H1 (cell line): Measurements from ENCODE around the gene CDKN2A. TPM values are rescaled to one million over a fixed set of nuclear protein-coding genes. Genes with fewer than 3 reads are reported as not detected.
A peak's percentile ranks its signal among the peaks of the same experiment; 100 is the strongest.

ENCODE experiments used
- CTCF ChIA-PET: fragments of 300-600 bp; sonication (Branson Sonifier 250); formaldehyde crosslinking; loops from one replicate; lab custom pipeline; 2021; ENCODE audit not compliant: partially characterized antibody; lab: Charles Lee
- POLR2A ChIA-PET: fragments of 300-600 bp; sonication (Branson Sonifier 250); formaldehyde crosslinking; loops from one replicate; lab custom pipeline; 2021; ENCODE audit warnings: inconsistent platforms; ENCODE audit not compliant: partially characterized antibody; lab: Charles Lee
- DNase-seq, 2 experiments: peaks; one replicate each; pipeline versions ENCODE4 v3.0.0 to v3.0.0-alpha.2; 2010 to 2022; ENCODE audit warnings: low spot score in 2 of 2, low read depth in 1 of 2, mixed read lengths in 1 of 2
- FAIRE-seq: peaks from 2 replicates; lab custom pipeline; 2011; peaks lifted over from hg19 to GRCh38; lab: Jason Lieb, UNC
- H2AFZ ChIP-seq: 2 replicates; pipeline ENCODE4 v1.8.1; 2012; ENCODE audit warnings: low read length, inconsistent platforms
- H2AK5ac ChIP-seq: 2 replicates; pipeline ENCODE4 v1.6.1; 2013; ENCODE audit warnings: low read depth, low read length
- H2BK120ac ChIP-seq: replicated peaks from 2 replicates; pipeline ENCODE3; 2013; ENCODE audit warnings: low read depth, low read length, inconsistent platforms
- H2BK12ac ChIP-seq: 2 replicates; pipeline ENCODE4 v1.6.1; 2013; ENCODE audit warnings: low read depth, low read length
- H2BK15ac ChIP-seq: 2 replicates; pipeline ENCODE4 v1.6.1; 2013; ENCODE audit warnings: low read length
- H2BK20ac ChIP-seq: 2 replicates; pipeline ENCODE4 v1.6.1; 2013; ENCODE audit warnings: low read length
- H2BK5ac ChIP-seq: 2 replicates; pipeline ENCODE4 v1.6.1; 2013; ENCODE audit warnings: low read depth, low read length
- H3K14ac ChIP-seq: 2 replicates; pipeline ENCODE4 v1.6.1; 2013; ENCODE audit warnings: inconsistent platforms; ENCODE audit not compliant: insufficient read length
- H3K18ac ChIP-seq: 2 replicates; pipeline ENCODE4 v1.6.1; 2013; ENCODE audit warnings: low read length; ENCODE audit errors: extremely low read depth
- H3K23ac ChIP-seq: 2 replicates; pipeline ENCODE4 v1.6.1; 2013; ENCODE audit warnings: inconsistent platforms; ENCODE audit not compliant: insufficient read length
- H3K23me2 ChIP-seq: 2 replicates; pipeline ENCODE4 v1.6.1; 2013; ENCODE audit warnings: low read depth, low read length
- H3K27ac ChIP-seq: 2 replicates; pipeline ENCODE4 v1.6.1; 2011; ENCODE audit warnings: low read depth, low read length, inconsistent platforms
- H3K27me3 ChIP-seq, 4 experiments: replicated peaks in 1 of 4; 1 replicate in 1 of 4; 2 replicates in 3 of 4; pipeline versions ENCODE4 v1.6.1 to v1.8.1; 2011 to 2013; ENCODE audit warnings: low read length in 3 of 4, mild to moderate bottlenecking in 3 of 4, inconsistent platforms in 2 of 4, mixed read lengths in 2 of 4, moderate library complexity in 1 of 4; ENCODE audit not compliant: control insufficient read depth in 3 of 4, insufficient read depth in 3 of 4; ENCODE audit errors: extremely low read depth in 1 of 4
- H3K36me3 ChIP-seq, 4 experiments: 2 replicates each; pipeline versions ENCODE4 v1.6.1 to v1.8.1; 2011 to 2013; ENCODE audit warnings: mild to moderate bottlenecking in 4 of 4, low read length in 3 of 4, moderate library complexity in 2 of 4, control low read depth in 1 of 4, inconsistent platforms in 1 of 4; ENCODE audit not compliant: insufficient read depth in 4 of 4, control insufficient read depth in 2 of 4
- H3K4ac ChIP-seq: replicated peaks from 2 replicates; pipeline ENCODE3; 2013; ENCODE audit warnings: low read length, low read depth, mixed read lengths, inconsistent platforms; ENCODE audit not compliant: insufficient read length
- H3K4me1 ChIP-seq, 4 experiments: replicated peaks in 1 of 4; 1 replicate in 1 of 4; 2 replicates in 3 of 4; pipeline versions ENCODE4 v1.6.1 to v1.8.1; 2011 to 2013; ENCODE audit warnings: low read length in 3 of 4, inconsistent platforms in 2 of 4, mixed read lengths in 1 of 4; ENCODE audit not compliant: insufficient read depth in 4 of 4, control insufficient read depth in 3 of 4
- H3K4me2 ChIP-seq, 2 experiments: 2 replicates each; pipeline versions ENCODE4 v1.6.1 to v1.8.1; 2011 to 2013; ENCODE audit warnings: low read depth in 2 of 2, low read length in 2 of 2, control low read depth in 1 of 2, inconsistent platforms in 1 of 2, mild to moderate bottlenecking in 1 of 2; ENCODE audit not compliant: insufficient read depth in 1 of 2
- H3K4me3 ChIP-seq, 4 experiments: fragments of 200-600, 300-600 bp in 1 of 4; sonication (generic), shearing (Covaris generic), sonication (Bioruptor Twin) in 1 of 4; 2 replicates each; pipeline versions ENCODE4 v1.5.1 to v1.8.1; 2011 to 2016; ENCODE audit warnings: low read length in 4 of 4, low read depth in 3 of 4, control low read depth in 2 of 4, inconsistent platforms in 2 of 4, mild to moderate bottlenecking in 2 of 4, mixed read lengths in 1 of 4, moderate library complexity in 1 of 4; ENCODE audit not compliant: insufficient read depth in 2 of 4; ENCODE audit errors: extremely low read depth in 1 of 4
- H3K56ac ChIP-seq: replicated peaks from 2 replicates; pipeline ENCODE3; 2013; ENCODE audit warnings: low read depth, mild to moderate bottlenecking, mixed read lengths, low read length, inconsistent platforms; ENCODE audit not compliant: insufficient read length
- H3K79me1 ChIP-seq: 2 replicates; pipeline ENCODE4 v1.6.1; 2013; ENCODE audit warnings: low read depth, low read length, control low read depth
- H3K79me2 ChIP-seq, 2 experiments: 2 replicates each; pipeline versions ENCODE4 v1.6.1 to v1.8.1; 2012 to 2013; ENCODE audit warnings: low read length in 2 of 2, mild to moderate bottlenecking in 2 of 2, inconsistent platforms in 1 of 2; ENCODE audit not compliant: insufficient read depth in 2 of 2, control insufficient read depth in 1 of 2
- H3K9ac ChIP-seq, 4 experiments: replicated peaks in 1 of 4; 1 replicate in 1 of 4; 2 replicates in 3 of 4; pipeline versions ENCODE4 v1.6.1 to v1.8.1; 2011 to 2013; ENCODE audit warnings: low read depth in 3 of 4, low read length in 3 of 4, control low read depth in 2 of 4, mild to moderate bottlenecking in 2 of 4, moderate library complexity in 2 of 4, inconsistent platforms in 1 of 4; ENCODE audit errors: extremely low read depth in 1 of 4
- H3K9me3 ChIP-seq, 2 experiments: 2 replicates each; pipeline versions ENCODE4 v1.6.1 to v1.8.1; 2012 to 2013; ENCODE audit warnings: mild to moderate bottlenecking in 2 of 2, moderate library complexity in 2 of 2, control low read depth in 1 of 2, inconsistent platforms in 1 of 2, low read depth in 1 of 2, low read length in 1 of 2, mixed read lengths in 1 of 2; ENCODE audit not compliant: insufficient read depth in 2 of 2
- H4K20me1 ChIP-seq, 2 experiments: replicated peaks in 1 of 2; 2 replicates each; pipeline versions ENCODE3 to v1.8.1; 2011 to 2013; ENCODE audit warnings: inconsistent platforms in 2 of 2, low read length in 2 of 2, mild to moderate bottlenecking in 1 of 2; ENCODE audit not compliant: insufficient read depth in 2 of 2, control insufficient read depth in 1 of 2
- H4K5ac ChIP-seq: 2 replicates; pipeline ENCODE4 v1.6.1; 2013; ENCODE audit warnings: low read length, low read depth, mixed read lengths, inconsistent platforms; ENCODE audit not compliant: insufficient read length
- H4K8ac ChIP-seq: 2 replicates; pipeline ENCODE4 v1.8.0; 2013; ENCODE audit warnings: mild to moderate bottlenecking, moderate library complexity, low read length, inconsistent platforms; ENCODE audit not compliant: insufficient read depth; ENCODE audit errors: extremely low read depth
- H4K91ac ChIP-seq: replicated peaks from 2 replicates; pipeline ENCODE3; 2013; ENCODE audit warnings: low read length, mixed read lengths, inconsistent platforms; ENCODE audit not compliant: insufficient read length
- CEBPB ChIP-seq: IDR thresholded peaks from 2 replicates; pipeline ENCODE4 v1.6.1; 2012; ENCODE audit warnings: low read depth, low read length
- CTCF ChIP-seq, 3 experiments: IDR thresholded peaks; 1 replicate in 2 of 3; 2 replicates in 1 of 3; pipeline versions ENCODE4 v1.5.1 to v1.6.1; 2011; ENCODE audit warnings: low read length in 3 of 3, mild to moderate bottlenecking in 3 of 3, inconsistent platforms in 2 of 3, low read depth in 1 of 3, moderate library complexity in 1 of 3; ENCODE audit not compliant: insufficient read depth in 1 of 3; ENCODE audit errors: control extremely low read depth in 1 of 3
- JUND ChIP-seq: IDR thresholded peaks from 2 replicates; pipeline ENCODE4 v1.6.1; 2011; ENCODE audit warnings: mild to moderate bottlenecking, improper control_type of control experiment, low read length
- NRF1 ChIP-seq: IDR thresholded peaks from 2 replicates; pipeline ENCODE4 v1.6.1; 2011; ENCODE audit warnings: mild to moderate bottlenecking, low read depth, low read length, improper control_type of control experiment
- RAD21 ChIP-seq, 2 experiments: IDR thresholded peaks in 1 of 2; conservative IDR thresholded peaks in 1 of 2; 2 replicates each; pipeline ENCODE4 v1.6.1; 2011; ENCODE audit warnings: low read depth in 2 of 2, low read length in 2 of 2, improper control_type of control experiment in 1 of 2, inconsistent platforms in 1 of 2, mild to moderate bottlenecking in 1 of 2, moderate library complexity in 1 of 2
- RBBP5 ChIP-seq: IDR thresholded peaks from 2 replicates; pipeline ENCODE4 v1.7.1; 2012; ENCODE audit warnings: low read depth, mild to moderate bottlenecking, inconsistent platforms, low read length, moderate library complexity, borderline replicate concordance
- RFX5 ChIP-seq: IDR thresholded peaks from 2 replicates; pipeline ENCODE4 v1.6.1; 2011; ENCODE audit warnings: low read depth, low read length, improper control_type of control experiment, borderline replicate concordance
- SRF ChIP-seq: IDR thresholded peaks from 2 replicates; pipeline ENCODE4 v1.6.1; 2011; ENCODE audit warnings: mild to moderate bottlenecking, low read depth, low read length, moderate library complexity
- WGBS, 2 experiments: shearing (Covaris generic) in 1 of 2; methylation state at CpG; one replicate each; pipeline versions ENCODE4 v1.1.6 to v1.1.7; 2013 to 2015; ENCODE audit warnings: low lambda C conversion rate in 2 of 2, mixed read lengths in 2 of 2, inconsistent platforms in 1 of 2, low coverage in 1 of 2, missing lambda C conversion rate in 1 of 2; ENCODE audit not compliant: insufficient replicate concordance in 2 of 2, insufficient coverage in 1 of 2, insufficient read length in 1 of 2; ENCODE audit errors: extremely low coverage in 1 of 2, missing lambda C conversion rate in 1 of 2; 5-methylcytosine and 5-hydroxymethylcytosine counted together
- polyA plus RNA-seq, 7 experiments: library from polyadenylated mRNA; depleted of rRNA in 3 of 7; stranded (reverse) in 5 of 7; unstranded in 2 of 7; fragments of >200 nt in 5 of 7; fragments of 200-250 nt in 2 of 7; gene quantifications; 1 replicate in 5 of 7; 2 replicates in 1 of 7; 4 replicates in 1 of 7; pipeline versions ENCODE4 v1.2.1 to v1.2.3, GENCODE V29; 2011 to 2013; ENCODE audit warnings: missing spikeins in 2 of 7, mixed read lengths in 2 of 7
- total RNA-seq: library from RNA; stranded (reverse); fragmentation: NEBNext Ultra II Directional; extraction: Animal tissue kit (Norgen Biotek cat#: 25700); gene quantifications from 2 replicates; pipeline ENCODE4 v1.2.1, GENCODE V29; 2021

The CDKN2A gene
- total and polyA plus RNA-seq, 2 of the 8 experiments (the other 6 are each of a cell fraction or from before 2014, with no cell fraction given): 0.51 to 0.73 TPM

DNA sequence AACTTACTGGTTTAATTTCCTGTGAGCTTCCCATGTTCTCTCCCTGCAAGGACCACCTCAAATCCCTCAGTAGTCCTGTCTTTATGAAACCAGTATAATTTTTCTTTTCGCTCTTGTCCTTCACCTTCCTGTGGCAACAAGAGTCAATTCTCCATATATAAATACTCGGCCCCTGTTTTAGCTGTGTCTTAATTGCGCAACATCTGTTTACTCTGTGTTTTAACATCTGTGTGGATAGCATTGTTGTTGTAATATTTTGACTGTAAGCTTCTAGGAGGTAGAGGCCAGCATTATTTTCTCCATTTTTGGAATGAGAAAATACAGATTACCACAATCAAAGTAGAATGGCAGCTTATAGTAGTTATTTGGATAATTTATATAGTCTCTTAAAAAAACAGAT lies 45.1 kb upstream of the CDKN2A start:
- no peak overlapping the region for H2BK15ac ChIP-seq
- no peak overlapping the region for H3K4ac ChIP-seq
- H4K5ac ChIP-seq: no peak overlapping the region
- POLR2A ChIA-PET: no interaction called here
- no peaks in the 10 kb centered on the region for H4K20me1 ChIP-seq
- H3K4me3 ChIP-seq: no peak overlapping the region
- CTCF ChIA-PET: interaction anchor here (0.6 to 4.7 kb wide), 12 partner anchors 9 to 225 kb away, joined by 3 to 32 read pairs (median 6); no protein-coding TSS in a partner anchor
- no peak overlapping the region for H4K91ac ChIP-seq
- no peak overlapping the region for H3K9ac ChIP-seq
- H2AK5ac ChIP-seq: no peak overlapping the region
- no peak overlapping the region for H3K23ac ChIP-seq
- H3K27ac ChIP-seq: no peak overlapping the region
- DNase-seq (no peak), FAIRE-seq (no peak)
- H3K4me2 ChIP-seq: no peak overlapping the region
- H3K14ac ChIP-seq: no peak overlapping the region
- no peak overlapping the region for H3K18ac ChIP-seq
- H3K9me3 ChIP-seq: no peaks in the 10 kb centered on the region
- H2AFZ ChIP-seq: no peak overlapping the region
- no peak for TF ChIP-seq JUND
- TF ChIP-seq NRF1: no peak
- no peak for TF ChIP-seq RBBP5
- TF ChIP-seq CEBPB: peak; percentile 99
- TF ChIP-seq SRF: no peak
- no peak for TF ChIP-seq RFX5
- TF ChIP-seq CTCF (IDR thresholded peaks at IDR 0.05; ENCODE audit: control extremely low read depth in 1 of 3, insufficient read depth in 1 of 3, low read depth in 1 of 3, low read length in 3 of 3): no peak
- no peak for TF ChIP-seq RAD21 (IDR thresholded peaks at IDR 0.05 in 1 of 2, conservative IDR thresholded peaks at IDR 0.05 in 1 of 2; ENCODE audit: low read depth in 2 of 2, low read length in 2 of 2)
- H2BK120ac ChIP-seq: no peak overlapping the region
- no peaks in the 10 kb centered on the region for H3K23me2 ChIP-seq
- H2BK5ac ChIP-seq: no peak overlapping the region
- H3K79me2 ChIP-seq: no peaks in the 10 kb centered on the region
- no peak overlapping the region for H4K8ac ChIP-seq
- H2BK12ac ChIP-seq: no peak overlapping the region
- peaks cover 0 to 4% (median 0%) of the 10 kb centered on the region in 4 experiments; a peak in 1 of 7 replicates for H3K4me1 ChIP-seq
- no peak overlapping the region for H3K56ac ChIP-seq
- no peaks in the 10 kb centered on the region for H3K36me3 ChIP-seq
- H3K79me1 ChIP-seq: no peaks in the 10 kb centered on the region
- no peaks in the 10 kb centered on the region for H3K27me3 ChIP-seq
- WGBS, 2 experiments: 91% methylated on average over 3 of the region's 3 CpGs; no CpG with 5 or more reads in 1 of the 2 experiments
- no peak overlapping the region for H2BK20ac ChIP-seq
